Right cardiac atrium (tissue), 5 donors: ENCODE measurements around the gene SERPINA4. TPM values are rescaled to one million over a fixed set of nuclear protein-coding genes. Genes with fewer than 3 reads are reported as not detected.
A peak's percentile ranks its signal among the peaks of the same experiment; 100 is the strongest.

Experiments used
- ATAC-seq, 2 donors: fragments of 200-7000 bp; cut with Tn5 transposase; one replicate each; pipeline versions ENCODE4 v1.8.0 to v1.9.1; 2020; ENCODE audit warnings: moderate library complexity in 2 of 2, mild to moderate bottlenecking in 1 of 2
- DNase-seq, 3 donors: peaks; one replicate each; pipeline ENCODE4 v3.0.0-alpha.2; 2020
- H3K27ac ChIP-seq: one replicate; pipeline ENCODE4 v1.5.1; 2013; ENCODE audit warnings: mild to moderate bottlenecking, low read length, control low read depth, moderate library complexity
- H3K27me3 ChIP-seq: one replicate; pipeline ENCODE4 v1.6.1; 2013; ENCODE audit not compliant: control insufficient read depth, insufficient read depth
- H3K4me1 ChIP-seq: one replicate; pipeline ENCODE4 v1.6.1; 2013; ENCODE audit warnings: low read length; ENCODE audit not compliant: control insufficient read depth, insufficient read depth
- H3K4me3 ChIP-seq: one replicate; pipeline ENCODE4 v1.5.1; 2013; ENCODE audit warnings: low read length, control low read depth
- H3K9me3 ChIP-seq: one replicate; pipeline ENCODE4 v1.6.1; 2013; ENCODE audit warnings: low read length; ENCODE audit not compliant: control insufficient read depth
- WGBS: extraction: QIAGEN DNeasy Blood & Tissue Kit; methylation state at CpG from one replicate; pipeline ENCODE4 v1.1.7; 2013; 5-methylcytosine and 5-hydroxymethylcytosine counted together
- intact Hi-C, 4 donors: fragments of 100-400 bp; cut with DNase I; formaldehyde crosslinking; loops; one replicate each; pipeline versions ENCODE4 v1.11.0 to v1.14.0; 2022 to 2023
- long read RNA-seq, 4 donors: library from polyadenylated mRNA; unstranded; transcript quantifications; one replicate each; pipeline ENCODE4 v2.0.0, GENCODE V29; 2020 to 2021
- polyA plus RNA-seq: library from polyadenylated mRNA; stranded (reverse); fragments of 200-250 nt; gene quantifications from one replicate; pipeline ENCODE4 v1.2.3, GENCODE V29; 2013
- total RNA-seq, 4 donors: library from RNA; stranded (reverse); fragmentation: NEBNext Ultra II Directional; extraction: Animal tissue kit (Norgen Biotek cat#: 25700); gene quantifications; one replicate each; pipeline ENCODE4 v1.2.1, GENCODE V29; 2021
- donor health status: healthy with polysubstance abuse.
- donor health status: DM: no; HTN: yes; CAD: no.
- donor health status: DM: no; HTN: no; CAD: no.
- donor health status: DM: no; HTN: yes; CAD: no; lungs with severe emphysema.
- donor health status: DM: yes; HTN: yes; CAD: no.

The SERPINA4 gene, protein sequence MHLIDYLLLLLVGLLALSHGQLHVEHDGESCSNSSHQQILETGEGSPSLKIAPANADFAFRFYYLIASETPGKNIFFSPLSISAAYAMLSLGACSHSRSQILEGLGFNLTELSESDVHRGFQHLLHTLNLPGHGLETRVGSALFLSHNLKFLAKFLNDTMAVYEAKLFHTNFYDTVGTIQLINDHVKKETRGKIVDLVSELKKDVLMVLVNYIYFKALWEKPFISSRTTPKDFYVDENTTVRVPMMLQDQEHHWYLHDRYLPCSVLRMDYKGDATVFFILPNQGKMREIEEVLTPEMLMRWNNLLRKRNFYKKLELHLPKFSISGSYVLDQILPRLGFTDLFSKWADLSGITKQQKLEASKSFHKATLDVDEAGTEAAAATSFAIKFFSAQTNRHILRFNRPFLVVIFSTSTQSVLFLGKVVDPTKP
- total RNA-seq: not detected
- polyA plus RNA-seq: not detected
- long read RNA-seq, donor 1: 0 reads
- long read RNA-seq, donor 2: 0 reads
- long read RNA-seq, donor 3: 0 reads
- long read RNA-seq, donor 4: 0 reads

DNA sequence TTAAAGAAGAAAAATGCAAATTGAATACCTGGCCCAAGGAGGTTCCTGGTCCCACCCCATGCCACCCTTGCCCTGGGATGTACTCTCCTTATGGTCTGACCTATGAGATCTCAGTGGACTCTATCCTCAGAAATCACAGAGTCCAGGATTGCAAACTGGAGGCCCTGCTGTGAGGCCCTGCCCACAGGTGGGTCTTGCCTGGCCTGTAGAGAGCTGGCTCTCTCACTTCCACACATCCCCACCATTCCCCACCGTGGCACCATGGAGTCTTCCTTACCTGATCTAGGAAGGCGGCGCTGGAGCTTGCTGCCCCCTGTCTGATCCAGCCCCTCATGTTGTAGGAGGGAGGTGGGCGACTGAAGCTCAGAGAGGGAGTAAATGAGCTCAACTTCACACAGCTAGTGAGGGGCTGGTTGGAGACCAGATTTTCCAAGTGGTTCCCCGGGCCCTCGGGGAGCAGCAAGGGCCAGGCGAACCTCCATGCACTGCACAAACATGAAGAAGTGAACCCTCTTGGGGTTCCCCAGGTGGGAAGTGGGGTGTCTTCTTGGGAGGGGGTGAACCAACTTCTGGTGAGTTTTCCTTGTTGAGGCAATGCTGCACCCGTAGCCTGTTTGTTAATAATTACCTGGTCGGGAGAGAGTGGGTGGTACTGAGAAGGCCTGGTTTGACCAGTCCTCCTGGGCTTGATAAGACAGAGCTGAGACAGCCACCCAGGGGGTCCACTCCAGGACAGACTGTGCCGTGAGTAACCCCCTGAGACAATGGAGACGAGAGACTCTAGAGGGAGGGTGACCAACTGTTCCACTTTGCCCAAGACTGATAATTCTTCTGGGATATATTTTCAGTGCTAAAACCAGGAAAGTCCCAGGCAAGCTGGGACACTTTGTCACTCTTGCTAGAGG lies at the start of gene SERPINA4:
TSS of gene SERPINA4 (plus strand) at position 692 of the 905 bp plus-strand sequence. CDS start 2,041 bp downstream, outside the sequence.
- H3K9me3 ChIP-seq: no peaks in the 10 kb centered on the region
- DNase-seq: no peak
- no peak for ATAC-seq
- H3K4me3 ChIP-seq: no peak within 1 kb of the TSS
- H3K27me3 ChIP-seq: no peaks in the 10 kb centered on the region
- H3K27ac ChIP-seq: no peak within 1 kb of the TSS
- no peaks in the 10 kb centered on the region for H3K4me1 ChIP-seq
- WGBS: 76% methylated on average over 11 of the region's 11 CpGs
- intact Hi-C loops: no loop called here

DNA sequence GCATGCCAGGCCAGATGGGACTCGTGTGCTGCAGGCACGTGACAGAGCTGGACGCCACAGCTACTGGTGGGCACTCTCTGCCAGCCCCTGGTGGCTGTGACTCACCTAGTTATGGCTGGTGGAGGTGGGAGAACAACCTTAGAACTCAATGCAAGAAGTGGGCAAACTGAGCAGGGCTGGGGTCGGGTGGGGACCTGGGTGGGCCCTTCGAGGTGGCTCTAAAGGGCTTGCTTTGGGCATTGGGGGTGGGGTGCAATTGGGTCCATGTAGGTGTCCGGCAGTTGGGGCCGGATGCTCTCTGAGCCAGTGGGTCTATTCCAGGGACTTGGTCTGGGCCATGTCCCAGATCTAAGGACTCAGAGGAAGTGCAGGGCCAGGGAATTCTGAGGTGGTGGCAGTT lies 46.9 kb upstream of the SERPINA4 start:
- WGBS: 69% methylated on average over 7 of the region's 7 CpGs
- no peak for DNase-seq

DNA sequence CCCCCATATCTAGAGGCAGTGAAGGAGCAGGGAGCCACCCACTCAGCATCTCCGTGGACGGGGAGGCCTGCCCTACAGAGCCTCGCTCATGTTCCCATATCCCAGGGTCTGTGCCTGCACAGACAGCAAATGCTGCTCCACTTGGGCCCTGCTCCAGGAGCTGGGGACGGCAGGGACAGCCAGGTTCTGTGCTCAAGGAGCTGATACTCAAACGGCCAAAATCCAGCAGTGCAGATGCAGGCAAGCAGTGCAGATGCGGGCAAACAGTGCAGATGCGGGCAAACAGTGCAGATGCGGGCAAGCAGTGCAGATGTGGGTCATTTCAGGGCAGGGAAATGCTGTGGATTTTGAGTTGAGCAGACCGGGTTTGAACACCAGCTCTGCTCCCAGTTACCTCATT lies 45.8 kb upstream of the SERPINA4 start:
- intact Hi-C loops: no loop called here
- Histone ChIP-seq H3K9me3 (no peaks in the 10 kb centered on the region), H3K27me3 (no peaks in the 10 kb centered on the region), H3K27ac (no peak overlapping the region), H3K4me3 (no peak overlapping the region), H3K4me1 (no peaks in the 10 kb centered on the region)
- no peak for DNase-seq
- 75% methylated on average over 9 of the region's 9 CpGs for WGBS
- ATAC-seq: no peak

More for the DNA sequence above, 46.9 kb upstream of the SERPINA4 start:
- Histone ChIP-seq H3K27me3 (no peaks in the 10 kb centered on the region), H3K27ac (no peak overlapping the region), H3K4me3 (no peak overlapping the region), H3K4me1 (no peaks in the 10 kb centered on the region), H3K9me3 (no peaks in the 10 kb centered on the region)
- intact Hi-C loops: no loop called here
- ATAC-seq: no peak

DNA sequence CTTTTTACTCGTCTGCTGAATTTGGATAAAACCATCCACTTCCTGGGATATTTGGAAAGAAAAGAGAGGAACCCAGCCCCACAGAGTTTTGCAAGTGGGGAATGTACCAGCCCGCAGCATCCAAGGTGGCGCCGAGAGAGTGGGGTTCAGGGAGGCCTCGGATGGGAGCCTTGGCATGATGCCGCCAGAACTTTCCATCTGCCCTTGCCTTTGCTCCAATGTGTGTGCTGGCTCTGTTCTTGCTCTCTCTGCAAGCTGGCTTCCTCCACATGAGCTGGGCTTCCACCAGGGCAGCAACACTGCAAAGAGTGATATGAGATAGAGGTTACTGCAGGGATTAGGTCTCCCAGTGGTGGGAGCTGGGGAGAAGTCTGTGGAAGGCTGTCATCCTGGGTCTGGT lies 45.4 kb upstream of the SERPINA4 start:
- H3K4me1 ChIP-seq: no peaks in the 10 kb centered on the region
- H3K27ac ChIP-seq: no peak overlapping the region
- ATAC-seq (no peak), DNase-seq (no peak)
- intact Hi-C loops: no loop called here
- no peaks in the 10 kb centered on the region for H3K9me3 ChIP-seq
- H3K27me3 ChIP-seq: no peaks in the 10 kb centered on the region
- no peak overlapping the region for H3K4me3 ChIP-seq
- 78% methylated on average over 6 of the region's 6 CpGs for WGBS

DNA sequence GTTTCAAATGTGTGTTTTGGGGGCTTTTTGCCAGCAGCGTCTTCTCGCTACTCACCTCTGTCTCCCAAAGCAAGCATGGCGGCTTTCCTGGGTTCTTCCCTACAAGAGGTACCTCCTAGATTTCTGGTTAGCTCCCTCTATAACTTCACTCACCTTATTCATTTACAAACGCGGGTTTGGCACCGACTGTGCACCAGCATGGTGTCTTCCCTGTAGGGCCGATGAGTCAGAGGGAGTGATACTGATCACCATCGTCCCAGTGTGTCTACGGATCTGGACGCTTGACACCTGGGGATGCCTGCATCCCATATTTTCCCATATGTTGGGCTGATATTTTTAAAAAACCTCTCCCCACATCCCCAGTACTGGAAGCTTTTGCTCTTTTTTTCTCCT lies 44.0 kb upstream of the SERPINA4 start:
- H3K4me1 ChIP-seq: no peaks in the 10 kb centered on the region
- no peak for DNase-seq
- ATAC-seq: no peak
- H3K27ac ChIP-seq: no peak overlapping the region
- no peaks in the 10 kb centered on the region for H3K9me3 ChIP-seq
- H3K4me3 ChIP-seq: no peak overlapping the region
- WGBS: 57% methylated on average over 10 of the region's 10 CpGs
- intact Hi-C loops: no loop called here
- H3K27me3 ChIP-seq: no peaks in the 10 kb centered on the region

DNA sequence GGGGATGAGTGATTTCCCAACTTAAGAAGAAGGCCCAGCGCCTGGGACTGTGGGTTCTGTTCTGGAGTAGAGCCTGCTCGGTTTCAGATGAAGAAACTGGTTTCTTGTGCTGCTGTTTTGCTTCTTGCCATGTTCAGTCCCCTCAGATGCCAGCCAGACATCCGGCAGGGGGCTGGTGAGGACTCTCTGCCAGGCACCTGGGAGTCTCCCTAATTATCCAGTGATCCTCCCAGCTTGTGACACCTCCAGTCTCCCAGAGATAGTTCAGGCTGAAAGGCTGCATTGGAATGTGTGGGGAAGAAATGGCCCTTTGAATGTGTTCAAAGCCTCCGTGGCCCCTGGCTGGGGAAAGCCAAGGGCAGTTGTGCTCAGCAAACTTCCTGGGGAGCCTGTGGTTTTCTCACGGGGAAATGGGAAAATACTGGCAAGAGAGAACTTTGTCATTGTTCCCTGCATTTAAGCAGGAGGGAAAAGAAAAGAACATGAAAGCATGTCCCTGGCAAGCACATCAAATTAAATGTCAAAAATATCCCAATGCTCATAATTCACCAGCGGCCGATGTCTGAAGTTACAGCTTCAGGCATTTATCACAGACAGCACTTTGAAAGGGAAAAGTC lies 43.5 kb upstream of the SERPINA4 start:
- H3K4me1 ChIP-seq: no peaks in the 10 kb centered on the region
- ATAC-seq (peak in 1 of 2 donors; percentile 25), DNase-seq (no peak)
- WGBS: 39% methylated on average over 7 of the region's 7 CpGs
- H3K9me3 ChIP-seq: no peaks in the 10 kb centered on the region
- intact Hi-C loops: no loop called here
- H3K27ac ChIP-seq: no peak overlapping the region
- no peak overlapping the region for H3K4me3 ChIP-seq
- H3K27me3 ChIP-seq: no peaks in the 10 kb centered on the region

DNA sequence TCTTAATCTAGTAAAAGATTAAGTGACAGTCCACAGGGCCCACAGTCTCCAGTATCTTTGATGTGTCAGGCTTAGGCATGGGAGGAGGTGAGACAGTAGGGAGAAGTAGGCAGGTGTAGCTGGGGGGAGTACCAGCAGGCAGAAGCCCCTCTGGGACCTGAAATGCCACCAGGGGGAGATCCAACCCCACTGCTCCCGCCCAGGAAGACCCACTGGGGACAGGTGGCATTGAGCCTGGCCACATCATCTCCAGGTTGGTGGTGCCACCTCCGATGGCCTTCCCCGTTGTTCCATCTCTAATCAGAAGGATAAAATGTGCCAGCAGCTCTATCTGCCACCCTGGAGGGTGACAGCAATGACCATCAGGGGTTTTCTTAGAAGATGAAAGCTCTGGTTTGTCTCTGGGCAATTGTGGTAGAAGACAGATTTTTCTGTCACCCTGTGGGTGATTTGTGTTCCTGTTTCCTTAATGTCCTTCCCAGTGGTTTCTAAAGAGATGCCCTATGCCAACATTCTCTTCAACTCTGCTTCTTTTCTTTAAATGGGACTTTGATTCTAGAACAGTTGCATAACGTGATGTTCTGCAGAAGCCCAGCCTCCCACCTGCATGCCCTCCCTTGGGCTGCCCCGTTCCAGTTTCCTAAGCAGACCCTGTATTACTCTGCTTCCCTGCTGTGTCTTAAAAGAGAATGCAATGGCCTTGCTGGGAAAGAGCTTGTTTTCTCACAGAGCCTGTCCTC lies 39.7 kb upstream of the SERPINA4 start:
- intact Hi-C loops: no loop called here
- ATAC-seq: no peak
- no peaks in the 10 kb centered on the region for H3K27me3 ChIP-seq
- 53% methylated on average over 5 of the region's 5 CpGs for WGBS
- DNase-seq: no peak
- no peak overlapping the region for H3K27ac ChIP-seq
- H3K4me1 ChIP-seq: no peaks in the 10 kb centered on the region
- no peaks in the 10 kb centered on the region for H3K9me3 ChIP-seq
- no peak overlapping the region for H3K4me3 ChIP-seq

DNA sequence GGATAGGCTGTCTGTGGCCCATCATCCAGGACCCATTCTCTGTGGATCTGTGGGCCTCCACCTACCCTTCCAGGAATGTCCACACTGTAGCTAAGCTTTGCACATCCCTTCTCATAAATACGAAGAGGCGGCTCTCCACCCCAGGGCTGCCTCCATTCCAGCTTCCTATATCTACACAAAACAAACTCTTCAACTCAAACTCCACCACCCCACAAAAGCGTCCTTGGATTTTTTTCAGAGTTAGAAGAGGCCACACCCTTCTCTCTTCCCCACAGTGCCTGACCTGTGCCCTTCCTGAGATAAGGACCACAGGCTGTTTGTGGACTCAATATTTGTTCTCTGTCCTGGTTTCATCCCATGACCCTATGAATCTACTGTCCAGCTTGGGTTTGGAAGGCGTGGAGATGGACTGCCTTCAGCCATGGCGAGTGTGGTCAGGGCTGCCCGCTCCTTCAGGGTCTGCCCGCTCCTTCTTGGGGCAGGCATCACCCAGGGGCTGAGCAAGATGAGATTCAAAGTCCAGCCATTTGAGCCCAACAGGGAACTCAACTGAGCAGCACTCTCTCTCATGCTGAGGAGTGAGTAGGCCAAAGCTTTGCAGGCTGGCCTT lies 39.0 kb upstream of the SERPINA4 start:
- H3K9me3 ChIP-seq: no peaks in the 10 kb centered on the region
- no peak overlapping the region for H3K27ac ChIP-seq
- intact Hi-C loops: no loop called here
- WGBS: 80% methylated on average over 7 of the region's 7 CpGs
- no peak for DNase-seq
- ATAC-seq: no peak
- H3K4me1 ChIP-seq: no peaks in the 10 kb centered on the region
- H3K27me3 ChIP-seq: no peaks in the 10 kb centered on the region
- H3K4me3 ChIP-seq: no peak overlapping the region

DNA sequence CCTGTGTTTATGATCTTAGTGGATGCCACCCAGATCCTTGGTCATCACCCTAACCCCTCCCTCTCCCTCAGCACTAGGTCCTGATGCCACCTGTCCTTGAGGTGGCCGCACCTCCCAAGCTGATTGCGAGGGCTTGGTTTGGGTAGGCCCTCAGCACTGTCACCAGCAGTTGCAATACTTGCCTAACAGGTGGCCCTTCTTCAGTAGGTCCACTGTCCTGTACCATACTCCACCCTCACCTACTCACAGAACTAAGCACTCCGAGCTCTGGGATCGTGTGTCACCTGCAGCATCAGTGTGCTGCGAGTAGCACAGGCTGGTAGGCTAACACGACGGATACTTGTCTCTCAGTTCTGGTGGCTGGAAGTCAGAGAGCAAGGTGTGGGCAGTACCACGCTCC lies 38.0 kb upstream of the SERPINA4 start:
- no peak for DNase-seq
- Histone ChIP-seq H3K27me3 (no peaks in the 10 kb centered on the region), H3K4me1 (no peaks in the 10 kb centered on the region), H3K27ac (no peak overlapping the region), H3K4me3 (no peak overlapping the region), H3K9me3 (no peaks in the 10 kb centered on the region)
- ATAC-seq: no peak
- WGBS: 85% methylated on average over 8 of the region's 8 CpGs
- intact Hi-C loops: no loop called here

DNA sequence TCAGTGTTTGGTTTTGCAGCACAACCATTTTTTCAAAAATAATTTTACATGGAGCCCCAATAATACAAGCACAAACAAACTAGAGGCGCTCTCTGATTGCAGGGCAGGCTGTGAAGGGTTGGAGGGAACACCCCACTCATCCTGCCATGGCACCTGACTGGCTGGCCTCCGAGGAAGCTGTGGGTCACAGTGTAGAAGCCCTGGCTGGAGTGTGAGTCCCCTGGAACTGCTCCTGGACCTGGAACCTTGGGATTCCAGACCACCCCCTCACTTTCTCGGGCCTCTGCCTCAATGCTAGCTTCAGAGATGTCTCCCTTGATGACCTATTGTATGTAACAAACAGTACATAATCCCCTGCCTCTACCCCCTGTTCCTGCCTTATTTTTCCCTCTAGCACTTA lies 37.1 kb upstream of the SERPINA4 start:
- WGBS: 64% methylated on average over 3 of the region's 3 CpGs
- ATAC-seq (no peak), DNase-seq (no peak)
- Histone ChIP-seq H3K27me3 (no peaks in the 10 kb centered on the region), H3K4me1 (no peaks in the 10 kb centered on the region), H3K9me3 (no peaks in the 10 kb centered on the region), H3K4me3 (no peak overlapping the region), H3K27ac (no peak overlapping the region)
- intact Hi-C loops: no loop called here
